GM12878 (cell line): ENCODE measurements around the gene GARNL3.

ENCODE experiments used
- CTCF ChIP-seq, 3 experiments: IDR thresholded peaks in 2 of 3; conservative IDR thresholded peaks in 1 of 3; 2 replicates each; pipeline ENCODE4 v1.5.1; 2011; ENCODE audit warnings: low read depth in 3 of 3, low read length in 3 of 3, mild to moderate bottlenecking in 3 of 3, control low read depth in 2 of 3, moderate library complexity in 2 of 3, inconsistent platforms in 1 of 3, mixed read lengths in 1 of 3; ENCODE audit not compliant: control insufficient read depth in 2 of 3, insufficient read depth in 1 of 3; ENCODE audit errors: extremely low read depth in 1 of 3
- MEF2A ChIP-seq: IDR thresholded peaks from 2 replicates; pipeline ENCODE4 v1.6.1; 2011; ENCODE audit warnings: low read depth, mild to moderate bottlenecking, low read length, moderate library complexity; ENCODE audit not compliant: insufficient read depth
- POLR2A ChIP-seq: IDR thresholded peaks from 2 replicates; pipeline ENCODE4 v1.6.1; 2011; ENCODE audit warnings: low read depth, mild to moderate bottlenecking, low read length
- SUZ12 ChIP-seq: fragments of 200-600 bp; sonication (generic); IDR thresholded peaks from one replicate; pipeline ENCODE4 v1.6.1; 2018; ENCODE audit warnings: antibody characterized with exemption, mild to moderate bottlenecking; ENCODE audit not compliant: unreplicated experiment
- ZNF217 ChIP-seq: fragments of 450-650 bp; IDR thresholded peaks from 2 replicates; pipeline ENCODE4 v1.6.1; 2017; ENCODE audit warnings: antibody characterized with exemption, mild to moderate bottlenecking
- TF ChIP-seq, protein P1 (sequence below): IDR thresholded peaks from 2 replicates; pipeline ENCODE4 v1.6.1; 2011; ENCODE audit warnings: mild to moderate bottlenecking, low read depth, low read length, moderate library complexity; ENCODE audit not compliant: insufficient replicate concordance

GRCh38 chr9:127224883-127225739, 39.5 kb upstream of the GARNL3 start:
- TF ChIP-seq, protein P1, sequence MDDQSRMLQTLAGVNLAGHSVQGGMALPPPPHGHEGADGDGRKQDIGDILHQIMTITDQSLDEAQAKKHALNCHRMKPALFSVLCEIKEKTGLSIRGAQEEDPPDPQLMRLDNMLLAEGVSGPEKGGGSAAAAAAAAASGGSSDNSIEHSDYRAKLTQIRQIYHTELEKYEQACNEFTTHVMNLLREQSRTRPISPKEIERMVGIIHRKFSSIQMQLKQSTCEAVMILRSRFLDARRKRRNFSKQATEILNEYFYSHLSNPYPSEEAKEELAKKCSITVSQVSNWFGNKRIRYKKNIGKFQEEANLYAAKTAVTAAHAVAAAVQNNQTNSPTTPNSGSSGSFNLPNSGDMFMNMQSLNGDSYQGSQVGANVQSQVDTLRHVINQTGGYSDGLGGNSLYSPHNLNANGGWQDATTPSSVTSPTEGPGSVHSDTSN = peak; percentile 45
- TF ChIP-seq ZNF217 = no peak
- no peak for TF ChIP-seq SUZ12
- TF ChIP-seq CTCF (IDR thresholded peaks at IDR 0.05 in 2 of 3, conservative IDR thresholded peaks at IDR 0.05 in 1 of 3; ENCODE audit: control insufficient read depth in 2 of 3, extremely low read depth in 1 of 3, insufficient read depth in 1 of 3, low read depth in 3 of 3, low read length in 3 of 3) = no peak; a peak in 1 of 6 replicates
- peak; percentile 48 for TF ChIP-seq POLR2A
- TF ChIP-seq MEF2A = no peak
